Measurements from ENCODE around the gene CDC42BPA. TPM values are rescaled to one million over a fixed set of nuclear protein-coding genes. Genes with fewer than 3 reads are reported as not detected.

CDC42BPA gene
- total and polyA plus RNA-seq, 2 of the 13 experiments (the other 11 are each of a cell fraction or from before 2014, with no cell fraction given), result 6.5 to 16.0 TPM

DNA sequence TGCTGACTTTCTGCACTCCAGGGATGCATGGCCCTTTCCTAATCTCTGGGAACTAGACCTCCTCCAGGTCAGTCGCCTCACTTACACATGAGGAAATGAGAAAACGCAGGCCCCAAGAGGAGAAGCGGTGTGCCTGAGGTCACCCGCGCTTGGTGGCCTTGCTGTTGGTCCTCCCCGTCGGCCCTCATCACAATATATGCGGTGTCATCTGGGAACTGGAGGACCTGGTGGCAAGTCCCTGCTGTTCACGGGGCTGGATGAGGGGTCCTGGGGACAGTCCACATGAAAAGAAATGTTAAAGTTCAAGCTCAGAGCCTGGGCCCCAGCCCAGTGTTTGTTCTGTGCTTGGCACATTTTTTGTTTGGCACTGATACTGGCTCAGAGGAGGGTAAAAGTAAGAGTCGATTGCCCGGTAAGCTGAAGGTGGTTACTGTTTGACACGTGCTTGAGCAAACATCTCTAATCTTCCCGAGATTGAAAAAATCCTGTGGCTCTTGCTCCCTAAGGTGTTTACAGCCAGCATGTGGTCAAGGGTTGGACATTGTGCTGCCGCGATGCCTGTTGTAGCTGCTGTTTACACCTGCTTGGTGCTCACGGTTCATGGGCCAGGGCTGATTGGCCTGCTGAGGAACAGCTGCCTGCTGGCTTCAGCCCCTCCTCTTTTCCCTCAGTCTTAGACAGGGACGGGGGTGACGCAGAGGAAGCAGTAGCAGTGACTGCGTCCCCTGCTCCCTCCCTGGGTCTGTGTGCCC, 373.0 kb downstream of the CDC42BPA start (continued):
- peak; percentile 86 for TF ChIP-seq ZBTB38 (CRISPR knock-in tag; IDR thresholded peaks at IDR 0.05)
- TF ChIP-seq, protein P1, sequence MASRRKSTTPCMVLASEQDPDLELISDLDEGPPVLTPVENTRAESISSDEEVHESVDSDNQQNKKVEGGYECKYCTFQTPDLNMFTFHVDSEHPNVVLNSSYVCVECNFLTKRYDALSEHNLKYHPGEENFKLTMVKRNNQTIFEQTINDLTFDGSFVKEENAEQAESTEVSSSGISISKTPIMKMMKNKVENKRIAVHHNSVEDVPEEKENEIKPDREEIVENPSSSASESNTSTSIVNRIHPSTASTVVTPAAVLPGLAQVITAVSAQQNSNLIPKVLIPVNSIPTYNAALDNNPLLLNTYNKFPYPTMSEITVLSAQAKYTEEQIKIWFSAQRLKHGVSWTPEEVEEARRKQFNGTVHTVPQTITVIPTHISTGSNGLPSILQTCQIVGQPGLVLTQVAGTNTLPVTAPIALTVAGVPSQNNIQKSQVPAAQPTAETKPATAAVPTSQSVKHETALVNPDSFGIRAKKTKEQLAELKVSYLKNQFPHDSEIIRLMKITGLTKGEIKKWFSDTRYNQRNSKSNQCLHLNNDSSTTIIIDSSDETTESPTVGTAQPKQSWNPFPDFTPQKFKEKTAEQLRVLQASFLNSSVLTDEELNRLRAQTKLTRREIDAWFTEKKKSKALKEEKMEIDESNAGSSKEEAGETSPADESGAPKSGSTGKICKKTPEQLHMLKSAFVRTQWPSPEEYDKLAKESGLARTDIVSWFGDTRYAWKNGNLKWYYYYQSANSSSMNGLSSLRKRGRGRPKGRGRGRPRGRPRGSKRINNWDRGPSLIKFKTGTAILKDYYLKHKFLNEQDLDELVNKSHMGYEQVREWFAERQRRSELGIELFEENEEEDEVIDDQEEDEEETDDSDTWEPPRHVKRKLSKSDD (CRISPR knock-in tag; IDR thresholded peaks at IDR 0.05; ENCODE audit: low read depth), result 0 out of 2 replicates have a peak, but pooled peaks have one; percentile 37
- no peak for TF ChIP-seq ZNF543 (CRISPR knock-in tag; IDR thresholded peaks at IDR 0.05)
- TF ChIP-seq CBX1 (IDR thresholded peaks at IDR 0.05; ENCODE audit: low read depth), result no peak
- no peak for TF ChIP-seq ZNF234 (CRISPR knock-in tag; conservative IDR thresholded peaks at IDR 0.05)
- TF ChIP-seq, protein P2, sequence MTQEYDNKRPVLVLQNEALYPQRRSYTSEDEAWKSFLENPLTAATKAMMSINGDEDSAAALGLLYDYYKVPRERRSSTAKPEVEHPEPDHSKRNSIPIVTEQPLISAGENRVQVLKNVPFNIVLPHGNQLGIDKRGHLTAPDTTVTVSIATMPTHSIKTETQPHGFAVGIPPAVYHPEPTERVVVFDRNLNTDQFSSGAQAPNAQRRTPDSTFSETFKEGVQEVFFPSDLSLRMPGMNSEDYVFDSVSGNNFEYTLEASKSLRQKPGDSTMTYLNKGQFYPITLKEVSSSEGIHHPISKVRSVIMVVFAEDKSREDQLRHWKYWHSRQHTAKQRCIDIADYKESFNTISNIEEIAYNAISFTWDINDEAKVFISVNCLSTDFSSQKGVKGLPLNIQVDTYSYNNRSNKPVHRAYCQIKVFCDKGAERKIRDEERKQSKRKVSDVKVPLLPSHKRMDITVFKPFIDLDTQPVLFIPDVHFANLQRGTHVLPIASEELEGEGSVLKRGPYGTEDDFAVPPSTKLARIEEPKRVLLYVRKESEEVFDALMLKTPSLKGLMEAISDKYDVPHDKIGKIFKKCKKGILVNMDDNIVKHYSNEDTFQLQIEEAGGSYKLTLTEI (CRISPR knock-in tag; conservative IDR thresholded peaks at IDR 0.05), result no peak
- TF ChIP-seq, protein P3, sequence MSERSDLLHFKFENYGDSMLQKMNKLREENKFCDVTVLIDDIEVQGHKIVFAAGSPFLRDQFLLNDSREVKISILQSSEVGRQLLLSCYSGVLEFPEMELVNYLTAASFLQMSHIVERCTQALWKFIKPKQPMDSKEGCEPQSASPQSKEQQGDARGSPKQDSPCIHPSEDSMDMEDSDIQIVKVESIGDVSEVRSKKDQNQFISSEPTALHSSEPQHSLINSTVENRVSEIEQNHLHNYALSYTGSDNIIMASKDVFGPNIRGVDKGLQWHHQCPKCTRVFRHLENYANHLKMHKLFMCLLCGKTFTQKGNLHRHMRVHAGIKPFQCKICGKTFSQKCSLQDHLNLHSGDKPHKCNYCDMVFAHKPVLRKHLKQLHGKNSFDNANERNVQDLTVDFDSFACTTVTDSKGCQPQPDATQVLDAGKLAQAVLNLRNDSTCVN (CRISPR knock-in tag; IDR thresholded peaks at IDR 0.05; ENCODE audit: borderline replicate concordance), result peak; percentile 9; the same call in 1 of the 2 replicates
- TF ChIP-seq ERF (CRISPR knock-in tag; IDR thresholded peaks at IDR 0.05), result peak; percentile 82
- peak; percentile 70; the same call in 1 of the 2 replicates for TF ChIP-seq ZNF761 (CRISPR knock-in tag; conservative IDR thresholded peaks at IDR 0.05)
- TF ChIP-seq, protein P4, sequence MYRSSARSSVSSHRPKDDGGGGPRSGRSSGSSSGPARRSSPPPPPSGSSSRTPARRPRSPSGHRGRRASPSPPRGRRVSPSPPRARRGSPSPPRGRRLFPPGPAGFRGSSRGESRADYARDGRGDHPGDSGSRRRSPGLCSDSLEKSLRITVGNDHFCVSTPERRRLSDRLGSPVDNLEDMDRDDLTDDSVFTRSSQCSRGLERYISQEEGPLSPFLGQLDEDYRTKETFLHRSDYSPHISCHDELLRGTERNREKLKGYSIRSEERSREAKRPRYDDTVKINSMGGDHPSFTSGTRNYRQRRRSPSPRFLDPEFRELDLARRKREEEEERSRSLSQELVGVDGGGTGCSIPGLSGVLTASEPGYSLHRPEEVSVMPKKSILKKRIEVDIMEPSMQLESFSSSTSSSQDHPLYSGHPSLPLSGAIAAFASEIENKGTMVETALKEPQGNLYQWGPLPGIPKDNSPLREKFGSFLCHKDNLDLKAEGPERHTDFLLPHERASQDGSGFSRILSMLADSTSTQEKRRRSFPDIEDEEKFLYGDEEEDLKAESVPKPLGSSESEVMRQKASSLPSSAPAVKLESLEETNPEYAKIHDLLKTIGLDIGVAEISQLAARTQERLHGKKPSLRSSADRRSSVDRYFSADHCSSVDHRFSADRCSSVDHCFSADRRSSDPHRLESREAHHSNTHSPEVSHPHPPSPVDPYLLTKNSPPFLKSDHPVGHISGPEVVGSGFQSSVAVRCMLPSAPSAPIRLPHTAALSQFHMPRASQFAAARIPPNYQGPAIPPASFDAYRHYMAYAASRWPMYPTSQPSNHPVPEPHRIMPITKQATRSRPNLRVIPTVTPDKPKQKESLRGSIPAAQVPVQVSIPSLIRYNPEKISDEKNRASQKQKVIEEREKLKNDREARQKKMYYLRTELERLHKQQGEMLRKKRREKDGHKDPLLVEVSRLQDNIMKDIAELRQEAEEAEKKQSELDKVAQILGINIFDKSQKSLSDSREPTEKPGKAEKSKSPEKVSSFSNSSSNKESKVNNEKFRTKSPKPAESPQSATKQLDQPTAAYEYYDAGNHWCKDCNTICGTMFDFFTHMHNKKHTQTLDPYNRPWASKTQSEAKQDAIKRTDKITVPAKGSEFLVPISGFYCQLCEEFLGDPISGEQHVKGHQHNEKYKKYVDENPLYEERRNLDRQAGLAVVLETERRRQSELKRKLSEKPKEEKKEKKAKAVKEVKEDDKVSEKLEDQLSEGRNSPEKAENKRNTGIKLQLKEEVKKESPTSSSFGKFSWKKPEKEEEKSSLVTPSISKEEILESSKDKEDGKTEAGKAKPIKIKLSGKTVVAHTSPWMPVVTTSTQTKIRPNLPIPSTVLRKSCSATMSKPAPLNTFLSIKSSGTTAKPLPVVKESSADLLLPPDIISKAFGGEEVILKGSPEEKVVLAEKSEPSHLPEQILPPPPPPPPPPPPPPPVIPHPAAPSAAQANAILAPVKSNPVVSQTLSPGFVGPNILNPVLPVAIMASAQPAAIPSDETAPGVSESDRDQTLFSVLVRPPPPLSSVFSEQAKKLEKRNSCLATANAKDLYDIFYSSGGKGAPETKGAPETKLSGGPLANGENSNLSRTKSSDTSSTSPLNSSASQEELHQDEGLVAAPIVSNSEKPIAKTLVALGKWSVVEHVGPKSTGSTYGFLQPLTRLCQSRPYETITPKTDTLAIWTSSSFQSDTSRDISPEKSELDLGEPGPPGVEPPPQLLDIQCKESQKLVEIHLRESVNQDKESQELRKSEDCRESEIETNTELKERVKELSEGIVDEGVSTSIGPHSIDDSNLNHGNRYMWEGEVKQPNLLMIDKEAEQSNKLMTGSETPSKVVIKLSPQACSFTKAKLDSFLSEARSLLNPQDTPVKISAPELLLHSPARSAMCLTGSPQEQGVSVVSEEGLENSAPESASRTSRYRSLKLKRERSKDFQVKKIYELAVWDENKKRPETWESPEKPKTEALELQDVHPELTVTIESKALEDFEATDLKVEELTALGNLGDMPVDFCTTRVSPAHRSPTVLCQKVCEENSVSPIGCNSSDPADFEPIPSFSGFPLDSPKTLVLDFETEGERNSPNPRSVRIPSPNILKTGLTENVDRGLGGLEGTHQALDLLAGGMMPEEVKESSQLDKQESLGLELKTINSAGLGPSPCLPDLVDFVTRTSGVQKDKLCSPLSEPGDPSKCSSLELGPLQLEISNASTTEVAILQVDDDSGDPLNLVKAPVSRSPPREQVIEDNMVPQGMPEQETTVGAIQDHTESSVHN (CRISPR knock-in tag; IDR thresholded peaks at IDR 0.05), result peak; percentile 47; the same call in 1 of the 2 replicates
- TF ChIP-seq, protein P5, sequence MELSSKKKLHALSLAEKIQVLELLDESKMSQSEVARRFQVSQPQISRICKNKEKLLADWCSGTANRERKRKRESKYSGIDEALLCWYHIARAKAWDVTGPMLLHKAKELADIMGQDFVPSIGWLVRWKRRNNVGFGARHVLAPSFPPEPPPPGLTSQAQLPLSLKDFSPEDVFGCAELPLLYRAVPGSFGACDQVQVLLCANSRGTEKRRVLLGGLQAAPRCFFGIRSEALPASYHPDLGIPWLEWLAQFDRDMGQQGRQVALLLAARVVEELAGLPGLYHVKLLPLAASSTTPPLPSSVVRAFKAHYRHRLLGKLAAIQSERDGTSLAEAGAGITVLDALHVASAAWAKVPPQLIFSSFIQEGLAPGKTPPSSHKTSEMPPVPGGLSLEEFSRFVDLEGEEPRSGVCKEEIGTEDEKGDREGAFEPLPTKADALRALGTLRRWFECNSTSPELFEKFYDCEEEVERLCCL (CRISPR knock-in tag; IDR thresholded peaks at IDR 0.05; ENCODE audit: borderline replicate concordance), result no peak
- TF ChIP-seq FOXM1 (CRISPR knock-in tag; IDR thresholded peaks at IDR 0.05), result no peak
- TF ChIP-seq GZF1 (CRISPR knock-in tag; IDR thresholded peaks at IDR 0.05), result no peak; the same call in 1 of the 2 replicates
